ENCODE data around the gene SCAP. TPM values are rescaled to one million over a fixed set of nuclear protein-coding genes. Genes with fewer than 3 reads are reported as not detected.

SCAP gene
- total and polyA plus RNA-seq, 2 of the 13 experiments (the other 11 are each of a cell fraction or from before 2014, with no cell fraction given): 40.4 to 53.3 TPM

DNA sequence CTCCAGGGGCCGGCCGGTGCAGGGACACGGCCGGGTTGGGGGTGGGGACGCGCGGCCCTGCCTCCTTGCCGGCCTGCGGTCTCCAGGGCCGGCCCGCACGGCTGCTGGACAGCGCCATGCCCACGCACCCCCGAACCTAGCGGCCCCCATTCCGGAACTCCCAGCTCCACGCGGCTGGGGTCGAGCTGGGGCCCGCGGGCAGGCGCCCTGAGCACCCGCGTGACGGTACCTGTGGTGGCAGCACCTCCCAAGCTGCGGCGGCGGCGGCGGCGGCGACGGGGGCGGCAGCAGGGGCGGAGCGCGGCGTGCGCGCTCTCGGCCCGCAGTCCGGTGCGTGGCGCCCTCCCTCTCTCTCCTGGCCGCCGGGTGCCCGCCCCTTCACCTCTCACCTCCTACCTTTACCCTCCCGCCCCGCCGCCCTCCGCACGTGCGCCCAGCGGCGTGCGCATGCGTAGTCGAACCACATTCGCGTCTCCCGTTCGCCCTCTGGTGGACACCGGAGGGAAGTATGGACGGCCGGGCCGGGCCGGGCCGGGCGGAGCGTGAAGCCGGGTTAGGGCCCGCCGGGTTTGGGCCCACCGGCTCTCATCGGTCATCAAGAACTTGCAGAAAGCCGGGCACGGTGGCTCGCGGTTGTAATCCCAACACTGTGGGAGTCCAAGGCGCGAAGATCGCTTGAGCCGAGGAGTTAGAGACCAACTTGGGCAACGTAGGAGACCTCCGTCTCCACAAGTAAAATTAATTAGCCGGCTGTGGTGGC is at the start of gene SCAP (continued):
- no peak for TF ChIP-seq BRF2 (CRISPR knock-in tag; IDR thresholded peaks at IDR 0.05)
- no peak for TF ChIP-seq GATA4 (IDR thresholded peaks at IDR 0.05; ENCODE audit: borderline replicate concordance, low read depth)
- TF ChIP-seq, protein P1, sequence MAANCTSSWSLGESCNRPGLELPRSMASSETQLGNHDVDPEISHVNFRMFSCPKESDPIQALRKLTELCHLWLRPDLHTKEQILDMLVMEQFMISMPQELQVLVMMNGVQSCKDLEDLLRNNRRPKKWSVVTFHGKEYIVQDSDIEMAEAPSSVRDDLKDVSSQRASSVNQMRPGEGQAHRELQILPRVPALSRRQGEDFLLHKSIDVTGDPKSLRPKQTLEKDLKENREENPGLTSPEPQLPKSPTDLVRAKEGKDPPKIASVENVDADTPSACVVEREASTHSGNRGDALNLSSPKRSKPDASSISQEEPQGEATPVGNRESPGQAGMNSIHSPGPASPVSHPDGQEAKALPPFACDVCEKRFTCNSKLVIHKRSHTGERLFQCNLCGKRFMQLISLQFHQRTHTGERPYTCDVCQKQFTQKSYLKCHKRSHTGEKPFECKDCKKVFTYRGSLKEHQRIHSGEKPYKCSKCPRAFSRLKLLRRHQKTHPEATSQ (CRISPR knock-in tag; IDR thresholded peaks at IDR 0.05; ENCODE audit: borderline replicate concordance): peak; percentile 68; the same call in 1 of the 2 replicates
- TF ChIP-seq, protein P2, sequence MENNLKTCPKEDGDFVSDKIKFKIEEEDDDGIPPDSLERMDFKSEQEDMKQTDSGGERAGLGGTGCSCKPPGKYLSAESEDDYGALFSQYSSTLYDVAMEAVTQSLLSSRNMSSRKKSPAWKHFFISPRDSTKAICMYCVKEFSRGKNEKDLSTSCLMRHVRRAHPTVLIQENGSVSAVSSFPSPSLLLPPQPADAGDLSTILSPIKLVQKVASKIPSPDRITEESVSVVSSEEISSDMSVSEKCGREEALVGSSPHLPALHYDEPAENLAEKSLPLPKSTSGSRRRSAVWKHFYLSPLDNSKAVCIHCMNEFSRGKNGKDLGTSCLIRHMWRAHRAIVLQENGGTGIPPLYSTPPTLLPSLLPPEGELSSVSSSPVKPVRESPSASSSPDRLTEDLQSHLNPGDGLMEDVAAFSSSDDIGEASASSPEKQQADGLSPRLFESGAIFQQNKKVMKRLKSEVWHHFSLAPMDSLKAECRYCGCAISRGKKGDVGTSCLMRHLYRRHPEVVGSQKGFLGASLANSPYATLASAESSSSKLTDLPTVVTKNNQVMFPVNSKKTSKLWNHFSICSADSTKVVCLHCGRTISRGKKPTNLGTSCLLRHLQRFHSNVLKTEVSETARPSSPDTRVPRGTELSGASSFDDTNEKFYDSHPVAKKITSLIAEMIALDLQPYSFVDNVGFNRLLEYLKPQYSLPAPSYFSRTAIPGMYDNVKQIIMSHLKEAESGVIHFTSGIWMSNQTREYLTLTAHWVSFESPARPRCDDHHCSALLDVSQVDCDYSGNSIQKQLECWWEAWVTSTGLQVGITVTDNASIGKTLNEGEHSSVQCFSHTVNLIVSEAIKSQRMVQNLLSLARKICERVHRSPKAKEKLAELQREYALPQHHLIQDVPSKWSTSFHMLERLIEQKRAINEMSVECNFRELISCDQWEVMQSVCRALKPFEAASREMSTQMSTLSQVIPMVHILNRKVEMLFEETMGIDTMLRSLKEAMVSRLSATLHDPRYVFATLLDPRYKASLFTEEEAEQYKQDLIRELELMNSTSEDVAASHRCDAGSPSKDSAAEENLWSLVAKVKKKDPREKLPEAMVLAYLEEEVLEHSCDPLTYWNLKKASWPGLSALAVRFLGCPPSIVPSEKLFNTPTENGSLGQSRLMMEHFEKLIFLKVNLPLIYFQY (CRISPR knock-in tag; IDR thresholded peaks at IDR 0.05; ENCODE audit: borderline replicate concordance): peak; percentile 100
- peak; percentile 94 for TF ChIP-seq KMT2A (CRISPR knock-in tag; IDR thresholded peaks at IDR 0.05)
- peak; percentile 52; the same call in 1 of the 2 replicates for TF ChIP-seq SP2 (CRISPR knock-in tag; IDR thresholded peaks at IDR 0.05)
- TF ChIP-seq PREB (CRISPR knock-in tag; IDR thresholded peaks at IDR 0.05): no peak
- TF ChIP-seq DNMT3B (CRISPR knock-in tag; conservative IDR thresholded peaks at IDR 0.05): no peak
- TF ChIP-seq HMGA1 (CRISPR knock-in tag; conservative IDR thresholded peaks at IDR 0.05): no peak
- no peak for TF ChIP-seq SMARCE1 (IDR thresholded peaks at IDR 0.05; ENCODE audit: borderline replicate concordance)
- TF ChIP-seq HNRNPL (IDR thresholded peaks at IDR 0.05; ENCODE audit: low read depth, low read length): no peak
- no peak for TF ChIP-seq ZNF512B (CRISPR knock-in tag; IDR thresholded peaks at IDR 0.05; ENCODE audit: borderline replicate concordance)
- TF ChIP-seq SMARCC2 (IDR thresholded peaks at IDR 0.05): no peak
- no peak for TF ChIP-seq ZNF556 (CRISPR knock-in tag; IDR thresholded peaks at IDR 0.05; ENCODE audit: borderline replicate concordance)
- TF ChIP-seq ZNF484 (CRISPR knock-in tag; IDR thresholded peaks at IDR 0.05; ENCODE audit: borderline replicate concordance, low read depth): no peak
- TF ChIP-seq ZBTB43 (CRISPR knock-in tag; conservative IDR thresholded peaks at IDR 0.05): no peak; the same call in none of the 2 replicates
- no peak for TF ChIP-seq ZNF256 (CRISPR knock-in tag; conservative IDR thresholded peaks at IDR 0.05)

Data from HepG2 (cell line).